Fibroblast of the aortic adventitia (primary cell): ENCODE data around the gene EIF4B. TPM values are rescaled to one million over a fixed set of nuclear protein-coding genes. Genes with fewer than 3 reads are reported as not detected.

Experiments used
- DNase-seq: peaks from one replicate; pipeline ENCODE4 v3.0.0-alpha.2; 2010; ENCODE audit warnings: low read depth
- H3K4me3 ChIP-seq: 2 replicates; pipeline ENCODE4 v1.5.1; 2011; ENCODE audit warnings: low read depth, mild to moderate bottlenecking, control low read depth, low read length, moderate library complexity
- small RNA-seq: library from RNA; depleted of rRNA; stranded (forward); fragments of <200 nt; gene quantifications from one replicate; pipeline ENCODE3, GENCODE V24; 2012
- total RNA-seq: library from RNA; depleted of rRNA; stranded (reverse); fragments of >200 nt; gene quantifications from 2 replicates; pipeline ENCODE4 v1.2.3, GENCODE V29; 2012; ENCODE audit warnings: low replicate concordance
- TF ChIP-seq, protein P1 (sequence below): IDR thresholded peaks from 2 replicates; pipeline ENCODE4 v1.5.1; 2011; ENCODE audit warnings: mild to moderate bottlenecking, low read length, control low read depth, inconsistent platforms; ENCODE audit not compliant: insufficient read depth

Gene EIF4B
- total RNA-seq, 1 donor: 1,016 TPM

DNA sequence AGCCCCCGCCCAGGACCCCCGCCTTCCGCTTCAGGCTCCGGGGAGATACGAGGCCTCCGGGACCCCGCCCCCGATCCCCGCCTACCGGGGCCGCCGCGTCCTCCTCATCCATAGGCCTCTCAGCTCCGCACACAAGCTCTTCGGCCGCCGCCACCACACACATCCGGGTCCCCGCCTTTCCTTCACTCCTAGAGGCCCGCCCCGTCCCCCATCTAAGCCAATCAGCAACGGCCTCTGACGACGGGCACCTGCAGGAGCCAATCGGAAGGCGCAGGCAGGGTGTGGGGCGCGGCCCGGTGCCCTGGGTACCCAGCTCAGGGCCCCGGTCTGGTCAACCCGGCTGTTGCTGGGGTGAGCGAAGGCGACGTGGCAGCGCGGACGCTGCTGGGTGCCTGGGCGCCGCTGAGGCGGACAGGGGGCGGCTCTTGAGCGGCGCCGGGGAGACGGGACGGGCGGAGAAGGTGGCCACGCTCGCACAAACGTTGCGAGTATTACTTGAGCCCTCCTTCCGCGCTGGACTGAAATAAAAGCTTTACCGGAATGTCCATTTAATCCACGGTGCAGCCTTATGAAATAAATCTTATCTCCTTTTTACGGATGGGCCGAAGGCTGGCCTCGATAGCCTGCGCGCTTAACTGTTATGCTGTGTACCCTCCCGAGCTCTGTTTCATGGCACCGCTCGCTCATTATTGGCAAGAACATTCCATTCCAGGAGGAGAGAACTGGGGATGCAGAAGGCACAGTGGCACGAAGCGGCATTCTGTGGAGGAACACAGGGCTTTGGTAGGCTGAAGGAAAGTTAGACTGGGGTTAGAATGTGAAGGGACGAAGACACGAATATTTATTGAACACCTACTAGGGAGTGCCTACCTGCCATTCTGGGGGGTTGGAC, 73.2 kb downstream of the EIF4B start, which contains the start of gene SPRYD3:
SPRYD3 (minus strand) TSS at position 165 of the 892 bp plus-strand sequence; CDS start at position 108, 57 bp downstream.
- DNase-seq: peak; percentile 96
- TF ChIP-seq, protein P1, sequence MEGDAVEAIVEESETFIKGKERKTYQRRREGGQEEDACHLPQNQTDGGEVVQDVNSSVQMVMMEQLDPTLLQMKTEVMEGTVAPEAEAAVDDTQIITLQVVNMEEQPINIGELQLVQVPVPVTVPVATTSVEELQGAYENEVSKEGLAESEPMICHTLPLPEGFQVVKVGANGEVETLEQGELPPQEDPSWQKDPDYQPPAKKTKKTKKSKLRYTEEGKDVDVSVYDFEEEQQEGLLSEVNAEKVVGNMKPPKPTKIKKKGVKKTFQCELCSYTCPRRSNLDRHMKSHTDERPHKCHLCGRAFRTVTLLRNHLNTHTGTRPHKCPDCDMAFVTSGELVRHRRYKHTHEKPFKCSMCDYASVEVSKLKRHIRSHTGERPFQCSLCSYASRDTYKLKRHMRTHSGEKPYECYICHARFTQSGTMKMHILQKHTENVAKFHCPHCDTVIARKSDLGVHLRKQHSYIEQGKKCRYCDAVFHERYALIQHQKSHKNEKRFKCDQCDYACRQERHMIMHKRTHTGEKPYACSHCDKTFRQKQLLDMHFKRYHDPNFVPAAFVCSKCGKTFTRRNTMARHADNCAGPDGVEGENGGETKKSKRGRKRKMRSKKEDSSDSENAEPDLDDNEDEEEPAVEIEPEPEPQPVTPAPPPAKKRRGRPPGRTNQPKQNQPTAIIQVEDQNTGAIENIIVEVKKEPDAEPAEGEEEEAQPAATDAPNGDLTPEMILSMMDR: no peak
- peak within 1 kb of the TSS; percentile 78 for H3K4me3 ChIP-seq

DNA sequence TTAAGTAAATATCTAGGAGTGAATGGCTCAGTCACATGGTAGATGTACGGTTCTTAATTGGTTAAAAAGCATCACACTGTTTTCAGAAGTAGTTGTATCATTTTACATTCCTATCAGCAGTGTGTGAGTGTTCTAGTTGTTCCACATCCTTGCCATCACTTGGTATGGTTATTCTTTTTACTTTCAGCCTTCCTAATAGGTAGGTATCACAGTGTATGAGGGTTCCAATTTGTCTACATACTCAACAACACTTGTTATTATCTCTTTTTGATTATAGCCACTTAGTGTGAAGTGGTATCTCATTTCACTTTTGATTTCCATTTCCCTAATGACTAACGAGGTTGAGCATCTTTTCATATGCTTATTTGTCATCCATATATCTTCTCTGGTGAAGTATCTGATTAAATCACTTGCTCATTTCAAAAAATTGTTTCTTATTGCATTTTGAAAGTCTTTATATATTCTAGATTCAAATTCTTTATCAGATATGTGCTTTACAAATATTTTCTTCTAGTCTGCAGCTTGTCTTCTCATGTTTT, 76.5 kb downstream of the EIF4B start:
- TF ChIP-seq, protein P1: no peak
- no peak overlapping the region for H3K4me3 ChIP-seq

DNA sequence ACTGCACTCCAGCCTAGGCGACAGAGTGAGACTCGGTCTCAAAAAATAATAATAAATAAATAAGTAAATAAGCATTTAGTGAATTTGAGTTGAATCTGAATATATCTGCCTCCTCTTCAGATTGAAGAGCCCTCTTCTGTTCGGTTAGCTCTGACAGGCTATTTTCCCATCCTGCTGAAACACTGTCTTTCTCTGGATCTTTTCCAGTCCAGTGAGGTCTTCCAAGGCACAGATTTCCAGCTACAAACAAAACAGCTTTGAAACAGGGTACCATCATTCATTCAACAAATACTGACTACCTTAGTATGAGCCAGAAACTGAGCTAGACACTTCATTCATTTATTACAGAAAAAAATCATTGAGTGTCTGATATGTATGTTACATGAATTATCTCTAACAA, 80.1 kb downstream of the EIF4B start:
- H3K4me3 ChIP-seq: no peak overlapping the region
- TF ChIP-seq, protein P1: no peak

More for the DNA sequence above, 76.5 kb downstream of the EIF4B start:
- no peak for DNase-seq

DNA sequence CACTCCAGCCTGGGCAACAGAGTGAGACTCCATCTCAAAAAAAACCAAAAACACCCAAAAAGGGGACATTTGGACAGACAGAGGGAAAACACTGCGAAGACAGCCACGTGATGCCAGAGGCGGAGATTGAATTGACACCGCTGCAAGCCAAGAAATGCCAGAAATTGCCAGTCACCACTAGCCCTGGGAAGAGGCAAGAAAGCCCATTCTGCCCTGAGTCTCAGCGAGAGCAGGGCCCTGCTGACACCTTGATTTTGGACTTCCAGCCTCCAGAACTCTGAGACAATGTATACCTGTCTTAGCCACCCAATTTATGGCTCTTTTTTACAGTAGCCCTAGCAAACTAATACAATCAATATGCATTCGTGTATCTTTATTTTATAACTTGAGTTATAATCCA, 83.8 kb downstream of the EIF4B start:
- TF ChIP-seq, protein P1: no peak
- no peak for DNase-seq
- H3K4me3 ChIP-seq: no peak overlapping the region

More for the DNA sequence above, 80.1 kb downstream of the EIF4B start:
- no peak for DNase-seq

DNA sequence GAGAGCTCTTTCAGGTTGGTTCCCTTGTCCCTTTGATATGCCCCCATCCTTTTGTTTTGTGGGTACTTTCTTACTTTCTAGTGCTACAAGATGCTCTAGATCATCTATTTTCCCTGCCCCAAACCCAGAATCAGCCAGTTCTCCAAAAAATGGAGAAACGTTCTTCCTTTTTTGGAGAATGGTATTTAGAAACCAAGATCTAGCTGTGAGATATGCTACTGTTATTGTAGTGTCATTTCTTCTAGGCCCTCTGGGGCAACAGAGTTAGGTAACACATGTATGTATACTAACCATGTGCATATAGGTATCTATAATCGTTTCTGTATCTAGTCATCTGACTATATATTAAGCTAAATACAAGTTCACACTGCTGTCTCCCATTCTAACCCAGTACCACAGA, 84.3 kb downstream of the EIF4B start:
- TF ChIP-seq, protein P1: no peak
- no peak for DNase-seq
- H3K4me3 ChIP-seq: no peak overlapping the region

DNA sequence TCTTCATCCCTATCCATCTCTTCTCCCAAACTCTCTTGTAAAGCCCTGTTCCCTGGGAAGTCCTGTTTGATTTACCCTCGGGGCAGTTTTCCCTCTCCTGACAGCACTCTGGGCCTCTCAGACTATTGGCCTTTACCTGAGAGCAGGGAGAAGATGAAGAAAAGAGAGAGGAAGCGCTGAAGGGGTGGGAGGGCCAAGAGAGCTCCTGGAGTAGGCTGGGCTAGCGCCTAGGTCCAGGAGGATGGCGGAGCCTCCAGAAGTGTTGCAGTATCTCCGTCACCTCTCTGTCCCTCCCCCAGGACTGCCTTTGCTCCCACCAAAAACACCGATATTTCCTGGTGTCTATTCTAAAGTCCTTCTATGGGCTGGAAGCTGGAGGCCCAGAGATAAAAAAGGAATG, 85.5 kb downstream of the EIF4B start:
- DNase-seq: no peak
- TF ChIP-seq, protein P1: no peak
- no peak overlapping the region for H3K4me3 ChIP-seq

Small RNAs within 50 kb of the gene (small RNA-seq; reads per million reads assigned to genes)
- gene MIR6757: not detected

Other genes with a start within 250 kb of the EIF4B start
- gene KRT76, start 229.1 kb upstream of the EIF4B start, total RNA-seq: not detected in 2 replicates
- gene KRT3, start 210.3 kb upstream of the EIF4B start, total RNA-seq: not detected in 2 replicates
- gene KRT4, start 192.3 kb upstream of the EIF4B start, total RNA-seq: not detected in 2 replicates
- not detected in 2 replicates for gene KRT79, start 172.1 kb upstream of the EIF4B start, total RNA-seq
- not detected in 2 replicates for gene KRT78, start 157.5 kb upstream of the EIF4B start, total RNA-seq
- gene KRT8, start 101.4 kb upstream of the EIF4B start, total RNA-seq: 5.4 and 15.4 TPM in 2 replicates
- gene KRT18, start 57.3 kb upstream of the EIF4B start, total RNA-seq: 26.8 and 188 TPM in 2 replicates
- gene TNS2, start 43.6 kb downstream of the EIF4B start, total RNA-seq: 60.5 and 77.4 TPM in 2 replicates
- gene SPRYD3, start 72.9 kb downstream of the EIF4B start, total RNA-seq: 27.1 and 33.0 TPM in 2 replicates
- 723 and 2,626 TPM in 2 replicates for gene IGFBP6, start 91.2 kb downstream of the EIF4B start, total RNA-seq
- 0.09 TPM in 1 of 2 replicates, not detected in the other for gene SOAT2, start 97.0 kb downstream of the EIF4B start, total RNA-seq
- 12.6 and 16.3 TPM in 2 replicates for gene ZNF740, start 174.3 kb downstream of the EIF4B start, total RNA-seq
- gene CSAD, start 174.5 kb downstream of the EIF4B start, total RNA-seq: 8.7 and 23.4 TPM in 2 replicates
- gene ITGB7, start 200.8 kb downstream of the EIF4B start, total RNA-seq: 0.54 TPM in 1 of 2 replicates, not detected in the other
- 43.9 and 69.4 TPM in 2 replicates for gene RARG, start 225.8 kb downstream of the EIF4B start, total RNA-seq